Neuronal stem cell (in vitro differentiated cells): ENCODE data around the gene ETS1.

ENCODE experiments used
- DNase-seq: peaks from one replicate; pipeline ENCODE4 v3.0.0-alpha.2; 2013; ENCODE audit warnings: low spot score
- H2AFZ ChIP-seq: one replicate; pipeline ENCODE4 v1.6.1; 2013; ENCODE audit warnings: mild to moderate bottlenecking, low read length, inconsistent platforms
- H2AK5ac ChIP-seq: 2 replicates; pipeline ENCODE4 v1.6.1; 2013; ENCODE audit warnings: low read depth, mild to moderate bottlenecking, inconsistent platforms, low read length, moderate library complexity, mixed read lengths
- H2BK120ac ChIP-seq: 2 replicates; pipeline ENCODE4 v1.6.1; 2013; ENCODE audit warnings: low read depth, mild to moderate bottlenecking, inconsistent platforms, low read length, moderate library complexity, mixed read lengths
- H2BK12ac ChIP-seq: one replicate; pipeline ENCODE4 v1.6.1; 2013; ENCODE audit warnings: low read length, inconsistent platforms
- H2BK15ac ChIP-seq: 2 replicates; pipeline ENCODE4 v1.6.1; 2013; ENCODE audit warnings: mild to moderate bottlenecking, low read length, inconsistent platforms, mixed read lengths
- H2BK5ac ChIP-seq: one replicate; pipeline ENCODE4 v1.6.1; 2013; ENCODE audit warnings: inconsistent platforms, mild to moderate bottlenecking, low read length, moderate library complexity
- H3K14ac ChIP-seq: one replicate; pipeline ENCODE4 v1.6.1; 2013; ENCODE audit warnings: low read length, inconsistent platforms
- H3K18ac ChIP-seq: 2 replicates; pipeline ENCODE4 v1.6.1; 2013; ENCODE audit warnings: low read length, inconsistent platforms
- H3K23ac ChIP-seq: 2 replicates; pipeline ENCODE4 v1.6.1; 2013; ENCODE audit warnings: low read depth, mild to moderate bottlenecking, mixed read lengths, low read length, inconsistent platforms; ENCODE audit not compliant: poor library complexity
- H3K27ac ChIP-seq: replicated peaks from 3 replicates; pipeline ENCODE4 v1.5.1; 2013; ENCODE audit warnings: low read length, inconsistent platforms
- H3K27me3 ChIP-seq, 3 experiments: 2 replicates each; pipeline ENCODE4 v1.6.1; 2013; ENCODE audit warnings: low read length in 3 of 3, mild to moderate bottlenecking in 2 of 3, inconsistent platforms in 1 of 3, low read depth in 1 of 3, mixed read lengths in 1 of 3, moderate library complexity in 1 of 3; ENCODE audit not compliant: control insufficient read depth in 3 of 3, insufficient read depth in 3 of 3
- H3K36me3 ChIP-seq, 2 donors: replicated peaks in 1 of 2; 2 replicates each; pipeline ENCODE4 v1.6.1; 2013; ENCODE audit warnings: low read length in 2 of 2; ENCODE audit not compliant: control insufficient read depth in 2 of 2, insufficient read depth in 2 of 2
- H3K4ac ChIP-seq: 2 replicates; pipeline ENCODE4 v1.6.1; 2013; ENCODE audit warnings: inconsistent platforms, mild to moderate bottlenecking, low read length, moderate library complexity
- H3K4me1 ChIP-seq, 2 donors: 1 replicate in 1 of 2; 2 replicates in 1 of 2; pipeline ENCODE4 v1.6.1; 2013; ENCODE audit warnings: low read length in 2 of 2, low read depth in 1 of 2; ENCODE audit not compliant: control insufficient read depth in 2 of 2, insufficient read depth in 1 of 2
- H3K4me2 ChIP-seq: one replicate; pipeline ENCODE4 v1.6.1; 2013; ENCODE audit warnings: mild to moderate bottlenecking, low read length, inconsistent platforms; ENCODE audit not compliant: insufficient read depth, poor library complexity, severe bottlenecking
- H3K4me3 ChIP-seq, 2 donors: 2 replicates each; pipeline ENCODE4 v1.5.1; 2013; ENCODE audit warnings: low read length in 2 of 2, mild to moderate bottlenecking in 2 of 2, inconsistent platforms in 1 of 2, moderate library complexity in 1 of 2
- H3K79me1 ChIP-seq: one replicate; pipeline ENCODE4 v1.6.1; 2013; ENCODE audit warnings: low read depth, mild to moderate bottlenecking, inconsistent platforms, low read length, moderate library complexity
- H3K9ac ChIP-seq: one replicate; pipeline ENCODE4 v1.6.1; 2013; ENCODE audit warnings: mild to moderate bottlenecking, low read depth, low read length, inconsistent platforms; ENCODE audit not compliant: poor library complexity
- H3K9me3 ChIP-seq, 2 donors: replicated peaks in 1 of 2; 2 replicates each; pipeline versions ENCODE3 to v1.6.1; 2013; ENCODE audit warnings: low read length in 2 of 2, mild to moderate bottlenecking in 2 of 2, inconsistent platforms in 1 of 2, low read depth in 1 of 2, mixed read lengths in 1 of 2, moderate library complexity in 1 of 2; ENCODE audit not compliant: control insufficient read depth in 2 of 2, insufficient read depth in 1 of 2
- H4K8ac ChIP-seq: one replicate; pipeline ENCODE4 v1.6.1; 2013; ENCODE audit warnings: low read depth, mild to moderate bottlenecking, inconsistent platforms, low read length, moderate library complexity
- H4K91ac ChIP-seq: one replicate; pipeline ENCODE4 v1.6.1; 2013; ENCODE audit warnings: low read length, low read depth, mild to moderate bottlenecking, inconsistent platforms; ENCODE audit not compliant: poor library complexity
- WGBS, 2 donors: extraction: QIAGEN DNeasy Blood & Tissue Kit; methylation state at CpG; one replicate each; pipeline ENCODE4 v1.1.7; 2013; ENCODE audit warnings: missing lambda C conversion rate in 2 of 2, mixed read lengths in 1 of 2; ENCODE audit not compliant: insufficient read length in 2 of 2, insufficient replicate concordance in 1 of 2; ENCODE audit errors: extremely low coverage in 2 of 2; 5-methylcytosine and 5-hydroxymethylcytosine counted together

ETS1 gene

GRCh38 chr11:128596250-128596649 lies 8.9 kb upstream of the ETS1 start:
- Histone ChIP-seq H2BK12ac (no peak overlapping the region), H4K8ac (no peak overlapping the region), H3K27ac (no peak overlapping the region), H3K27me3 (peaks cover 0 to 12% (median 0%) of the 10 kb centered on the region in 3 experiments), H3K79me1 (no peaks in the 10 kb centered on the region), H3K9ac (no peak overlapping the region), H2BK15ac (no peak overlapping the region), H3K9me3 (no peaks in the 10 kb centered on the region), H3K4me3 (no peak overlapping the region), H3K4me1 (peaks cover 0 to 10% of the 10 kb centered on the region in 2 donors), H3K36me3 (no peaks in the 10 kb centered on the region), H3K4ac (no peak overlapping the region), H3K4me2 (no peak overlapping the region), H3K14ac (no peak overlapping the region), H3K18ac (no peak overlapping the region), H2AFZ (no peak overlapping the region), H2BK120ac (no peak overlapping the region), H4K91ac (no peak overlapping the region), H3K23ac (no peak overlapping the region), H2AK5ac (no peak overlapping the region), H2BK5ac (no peak overlapping the region)
- no CpG with 5 or more reads among the region's 2 CpGs for WGBS, 2 donors
- DNase-seq = no peak

GRCh38 chr11:128595775-128596174 lies 8.4 kb upstream of the ETS1 start:
- no CpG with 5 or more reads among the region's 3 CpGs for WGBS, 2 donors
- no peak overlapping the region for H4K91ac ChIP-seq
- no peak for DNase-seq
- no peak overlapping the region for H2BK12ac ChIP-seq
- no peak overlapping the region for H3K14ac ChIP-seq
- H3K4ac ChIP-seq = no peak overlapping the region
- H2BK15ac ChIP-seq = no peak overlapping the region
- no peak overlapping the region for H2AFZ ChIP-seq
- no peak overlapping the region for H4K8ac ChIP-seq
- H3K36me3 ChIP-seq = no peaks in the 10 kb centered on the region
- no peak overlapping the region for H3K9ac ChIP-seq
- H3K4me3 ChIP-seq = no peak overlapping the region
- no peak overlapping the region for H3K4me2 ChIP-seq
- no peaks in the 10 kb centered on the region for H3K79me1 ChIP-seq
- H3K9me3 ChIP-seq = no peaks in the 10 kb centered on the region
- no peak overlapping the region for H2BK120ac ChIP-seq
- no peak overlapping the region for H3K23ac ChIP-seq
- H2BK5ac ChIP-seq = no peak overlapping the region
- no peak overlapping the region for H2AK5ac ChIP-seq
- H3K18ac ChIP-seq = no peak overlapping the region
- no peak overlapping the region for H3K27ac ChIP-seq
- H3K4me1 ChIP-seq = peaks cover 0 to 10% of the 10 kb centered on the region in 2 donors
- H3K27me3 ChIP-seq = peaks cover 0 to 12% (median 0%) of the 10 kb centered on the region in 3 experiments

- Histone ChIP-seq H4K8ac (no peak overlapping the region), H3K27me3 (peaks cover 0 to 12% (median 0%) of the 10 kb centered on the region in 3 experiments), H2BK5ac (no peak overlapping the region), H2AK5ac (no peak overlapping the region), H3K4me1 (peaks cover 0 to 10% of the 10 kb centered on the region in 2 donors), H3K18ac (no peak overlapping the region), H3K9ac (no peak overlapping the region), H3K27ac (no peak overlapping the region), H3K23ac (no peak overlapping the region), H3K9me3 (no peaks in the 10 kb centered on the region), H3K4ac (no peak overlapping the region), H2BK12ac (no peak overlapping the region), H3K79me1 (no peaks in the 10 kb centered on the region), H4K91ac (no peak overlapping the region), H2BK15ac (no peak overlapping the region), H3K36me3 (no peaks in the 10 kb centered on the region), H2AFZ (no peak overlapping the region), H2BK120ac (no peak overlapping the region), H3K4me3 (no peak overlapping the region), H3K14ac (no peak overlapping the region), H3K4me2 (no peak overlapping the region)
- no CpG with 5 or more reads among the region's 3 CpGs for WGBS, 2 donors
- DNase-seq = no peak
These were observed 7.9 kb upstream of the ETS1 start for GRCh38 chr11:128595221-128595620.

GRCh38 chr11:128594226-128594625 lies 6.9 kb upstream of the ETS1 start:
- H4K91ac ChIP-seq = no peak overlapping the region
- H3K36me3 ChIP-seq = no peaks in the 10 kb centered on the region
- no peak overlapping the region for H2BK15ac ChIP-seq
- no peak for DNase-seq
- no peaks in the 10 kb centered on the region for H3K79me1 ChIP-seq
- WGBS, 2 donors = no CpG with 5 or more reads among the region's 1 CpG
- H3K23ac ChIP-seq = no peak overlapping the region
- H2AFZ ChIP-seq = no peak overlapping the region
- H3K9ac ChIP-seq = no peak overlapping the region
- no peak overlapping the region for H3K18ac ChIP-seq
- no peak overlapping the region for H3K4ac ChIP-seq
- H4K8ac ChIP-seq = no peak overlapping the region
- peaks cover 0 to 10% of the 10 kb centered on the region in 2 donors for H3K4me1 ChIP-seq
- H2BK120ac ChIP-seq = no peak overlapping the region
- no peak overlapping the region for H2AK5ac ChIP-seq
- no peak overlapping the region for H3K27ac ChIP-seq
- no peak overlapping the region for H3K14ac ChIP-seq
- no peak overlapping the region for H2BK5ac ChIP-seq
- H3K9me3 ChIP-seq = no peaks in the 10 kb centered on the region
- H3K4me3 ChIP-seq = no peak overlapping the region
- no peak overlapping the region for H3K4me2 ChIP-seq
- H2BK12ac ChIP-seq = no peak overlapping the region
- peaks cover 0 to 12% (median 0%) of the 10 kb centered on the region in 3 experiments for H3K27me3 ChIP-seq
